Body of pancreas (tissue), 4 donors: ENCODE measurements around the gene MANEA.

Experiments used
- POLR2A ChIP-seq, 3 donors: fragments of 450-650 bp; IDR thresholded peaks; one replicate each; pipeline ENCODE4 v1.6.1; 2016; ENCODE audit warnings: antibody characterized with exemption in 3 of 3, mild to moderate bottlenecking in 2 of 3
- TF ChIP-seq, protein P1 (sequence below), 7 experiments: fragments of 450-650 bp in 4 of 7; fragments of 200-600 bp in 3 of 7; sonication (generic) in 3 of 7; IDR thresholded peaks; one replicate each; pipeline ENCODE4 v1.5.1; 2016 to 2019; ENCODE audit warnings: antibody characterized with exemption in 7 of 7

DNA sequence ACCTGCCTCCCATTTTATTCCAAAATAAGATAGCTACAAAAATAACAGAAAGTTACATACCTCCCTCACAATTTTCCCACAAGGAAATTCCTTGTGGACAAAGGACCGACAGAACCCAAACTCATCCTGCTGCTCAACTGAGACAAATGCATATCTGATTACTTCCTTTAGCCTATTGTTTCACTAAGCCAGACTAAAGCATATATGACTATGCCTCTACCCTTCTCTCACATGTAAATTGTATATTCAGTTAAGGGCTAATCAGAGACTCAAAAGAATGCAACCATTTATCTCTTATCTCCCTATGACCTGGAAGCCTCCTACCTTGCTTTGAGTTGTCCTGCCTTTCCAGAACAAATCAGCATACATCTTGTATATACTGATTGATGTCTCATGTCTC is 72.1 kb downstream of the MANEA start:
- TF ChIP-seq, protein P1, sequence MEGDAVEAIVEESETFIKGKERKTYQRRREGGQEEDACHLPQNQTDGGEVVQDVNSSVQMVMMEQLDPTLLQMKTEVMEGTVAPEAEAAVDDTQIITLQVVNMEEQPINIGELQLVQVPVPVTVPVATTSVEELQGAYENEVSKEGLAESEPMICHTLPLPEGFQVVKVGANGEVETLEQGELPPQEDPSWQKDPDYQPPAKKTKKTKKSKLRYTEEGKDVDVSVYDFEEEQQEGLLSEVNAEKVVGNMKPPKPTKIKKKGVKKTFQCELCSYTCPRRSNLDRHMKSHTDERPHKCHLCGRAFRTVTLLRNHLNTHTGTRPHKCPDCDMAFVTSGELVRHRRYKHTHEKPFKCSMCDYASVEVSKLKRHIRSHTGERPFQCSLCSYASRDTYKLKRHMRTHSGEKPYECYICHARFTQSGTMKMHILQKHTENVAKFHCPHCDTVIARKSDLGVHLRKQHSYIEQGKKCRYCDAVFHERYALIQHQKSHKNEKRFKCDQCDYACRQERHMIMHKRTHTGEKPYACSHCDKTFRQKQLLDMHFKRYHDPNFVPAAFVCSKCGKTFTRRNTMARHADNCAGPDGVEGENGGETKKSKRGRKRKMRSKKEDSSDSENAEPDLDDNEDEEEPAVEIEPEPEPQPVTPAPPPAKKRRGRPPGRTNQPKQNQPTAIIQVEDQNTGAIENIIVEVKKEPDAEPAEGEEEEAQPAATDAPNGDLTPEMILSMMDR (IDR thresholded peaks at IDR 0.05) = no peak
- no peak for TF ChIP-seq POLR2A (IDR thresholded peaks at IDR 0.05)
